NT2/D1 (cell line): ENCODE data around the gene EPPIN.

Experiments used
- SUZ12 ChIP-seq: IDR thresholded peaks from 2 replicates; pipeline ENCODE4 v1.6.1; 2011; ENCODE audit not compliant: insufficient read length, insufficient read depth; ENCODE audit errors: extremely low read depth
- YY1 ChIP-seq: IDR thresholded peaks from 2 replicates; pipeline ENCODE4 v1.6.1; 2011; ENCODE audit not compliant: insufficient read length, insufficient read depth

DNA sequence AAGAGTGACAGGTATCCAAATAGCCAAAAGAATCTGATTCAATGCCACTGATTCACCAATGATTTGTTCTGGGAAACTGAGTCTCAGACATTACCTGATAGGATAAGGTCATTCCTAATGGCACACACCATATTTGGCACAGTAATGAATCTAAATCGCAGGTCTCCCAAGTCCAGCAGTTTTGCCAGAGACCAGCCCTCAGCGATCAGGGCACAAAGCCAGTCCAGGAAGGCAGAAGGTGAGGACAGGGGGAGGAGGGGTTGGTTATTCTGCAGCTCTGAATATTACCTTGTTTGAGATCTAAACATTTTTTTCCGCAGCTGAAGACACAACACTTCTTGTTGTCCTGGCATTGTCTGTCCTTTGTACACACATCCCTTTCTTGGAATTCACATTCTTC, 1.9 kb downstream of the EPPIN start:
- TF ChIP-seq YY1 (no peak), SUZ12 (no peak)
